Activated naive CD4-positive, alpha-beta T cell treated with anti-CD3 and anti-CD28 coated beads, Interleukin-2, amount 50 U/mL, for 24 hours (primary cell): ENCODE measurements around the gene KLC4.

Experiments
- H3K27ac Mint-ChIP-seq: one replicate; pipeline ENCODE4 v1.8.0; 2021; ENCODE audit warnings: mild to moderate bottlenecking, mixed read lengths
- H3K27me3 Mint-ChIP-seq: one replicate; pipeline ENCODE4 v1.8.0; 2021; ENCODE audit warnings: mixed read lengths
- H3K36me3 Mint-ChIP-seq: one replicate; pipeline ENCODE4 v1.8.0; 2021; ENCODE audit warnings: mixed read lengths
- H3K4me1 Mint-ChIP-seq: one replicate; pipeline ENCODE4 v1.8.0; 2021; ENCODE audit warnings: mixed read lengths
- H3K4me3 Mint-ChIP-seq: one replicate; pipeline ENCODE4 v1.8.0; 2021; ENCODE audit warnings: mild to moderate bottlenecking, mixed read lengths
- H3K9me3 Mint-ChIP-seq: one replicate; pipeline ENCODE4 v1.8.0; 2021; ENCODE audit warnings: mixed read lengths

The KLC4 gene

DNA sequence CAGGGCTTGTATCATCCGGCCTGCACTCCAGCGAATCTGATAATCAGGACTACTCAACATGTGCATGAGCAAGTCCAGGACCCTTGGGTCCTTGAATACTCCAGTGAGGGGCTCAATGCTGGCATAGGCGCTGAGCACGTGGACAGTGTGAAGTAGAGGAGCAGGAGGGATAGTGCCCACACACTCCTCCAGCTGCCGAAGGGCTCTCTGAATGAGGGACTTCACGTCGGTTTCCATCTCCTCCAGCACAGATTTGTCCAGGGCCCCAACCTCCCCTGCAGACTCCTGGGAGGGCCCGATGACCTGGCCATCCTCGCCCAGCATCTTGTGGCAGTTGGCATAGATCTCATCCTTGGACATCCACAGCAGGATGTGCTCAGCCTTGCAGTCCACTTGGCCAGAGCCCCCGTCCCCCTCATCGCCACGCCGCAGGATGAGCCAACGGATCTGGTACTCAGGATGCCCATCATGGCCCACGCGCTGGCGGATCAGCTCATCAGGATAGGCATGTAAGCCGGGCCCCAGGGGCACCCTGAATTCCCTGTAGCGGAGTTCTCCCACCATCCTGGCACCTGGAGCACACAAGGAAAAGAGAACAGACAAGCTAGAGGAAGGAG lies 7.1 kb upstream of the KLC4 start:
- peak overlapping the region; percentile 97 for H3K27ac Mint-ChIP-seq
- H3K9me3 Mint-ChIP-seq, result no peaks in the 10 kb centered on the region
- peak overlapping the region; percentile 96 for H3K4me3 Mint-ChIP-seq
- no peaks in the 10 kb centered on the region for H3K27me3 Mint-ChIP-seq
- H3K4me1 Mint-ChIP-seq, result peaks cover 44% of the 10 kb centered on the region
- H3K36me3 Mint-ChIP-seq, result peaks cover 5% of the 10 kb centered on the region

DNA sequence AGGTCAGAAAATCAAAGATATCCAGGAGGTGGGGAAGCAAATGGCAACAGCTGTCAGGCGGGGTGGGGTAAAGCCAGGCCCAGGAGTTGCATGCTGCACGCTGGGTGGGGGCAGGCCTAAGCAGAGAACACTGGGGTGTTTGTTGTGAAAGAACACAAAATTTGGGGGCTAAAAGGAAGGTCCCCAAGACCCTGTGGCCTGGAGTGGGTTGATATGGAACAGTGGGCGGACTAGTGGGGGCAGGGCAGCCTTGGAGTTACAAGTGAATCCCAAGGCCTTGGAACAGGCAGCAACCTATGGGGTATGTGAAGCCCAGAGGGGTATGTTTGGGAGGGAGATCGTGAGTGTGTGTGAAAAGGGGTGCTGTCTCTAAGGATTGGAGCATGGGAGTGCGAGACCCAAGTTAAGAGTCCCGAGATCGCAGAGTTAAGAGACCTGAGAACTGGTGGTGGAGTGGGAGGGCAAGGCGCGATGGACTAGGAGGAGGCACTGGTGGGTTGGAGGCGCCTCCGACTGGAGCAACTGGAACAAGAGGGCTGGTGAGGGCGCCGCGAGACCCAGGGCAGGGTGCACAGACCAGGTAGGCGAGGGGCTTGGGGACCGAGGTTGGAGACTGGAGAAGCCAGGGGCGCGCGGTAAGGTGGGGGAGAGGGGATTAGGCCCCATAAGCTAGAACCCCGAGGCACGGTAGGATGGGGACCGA lies 6.4 kb upstream of the KLC4 start:
- H3K27ac Mint-ChIP-seq, result peak overlapping the region; percentile 97
- H3K4me3 Mint-ChIP-seq, result peak overlapping the region; percentile 96
- peaks cover 49% of the 10 kb centered on the region for H3K4me1 Mint-ChIP-seq
- no peaks in the 10 kb centered on the region for H3K27me3 Mint-ChIP-seq
- H3K36me3 Mint-ChIP-seq, result peaks cover 5% of the 10 kb centered on the region
- no peaks in the 10 kb centered on the region for H3K9me3 Mint-ChIP-seq

GRCh38 chr6:43053545-43054205 lies 5.8 kb upstream of the KLC4 start, which contains the start of gene CUL7:
Gene CUL7 (minus strand): TSS chr6:43053851. CDS start chr6:43052788, 1,063 bp downstream.
- no peaks in the 10 kb centered on the region for H3K9me3 Mint-ChIP-seq
- H3K36me3 Mint-ChIP-seq, result peaks cover 5% of the 10 kb centered on the region
- H3K4me3 Mint-ChIP-seq, result peak within 1 kb of the TSS; percentile 96
- no peaks in the 10 kb centered on the region for H3K27me3 Mint-ChIP-seq
- peaks cover 55% of the 10 kb centered on the region for H3K4me1 Mint-ChIP-seq
- H3K27ac Mint-ChIP-seq, result peak within 1 kb of the TSS; percentile 97

- peaks cover 4% of the 10 kb centered on the region for H3K36me3 Mint-ChIP-seq
Measured at GRCh38 chr6:43054206-43054943, 5.1 kb upstream of the KLC4 start.

GRCh38 chr6:43055966-43056365 lies 3.5 kb upstream of the KLC4 start:
- no peaks in the 10 kb centered on the region for H3K27me3 Mint-ChIP-seq
- H3K4me3 Mint-ChIP-seq, result no peak overlapping the region
- no peaks in the 10 kb centered on the region for H3K9me3 Mint-ChIP-seq
- H3K27ac Mint-ChIP-seq, result peak overlapping the region; percentile 51
- peaks cover 65% of the 10 kb centered on the region for H3K4me1 Mint-ChIP-seq
- H3K36me3 Mint-ChIP-seq, result peaks cover 2% of the 10 kb centered on the region

More at GRCh38 chr6:43054206-43054943, 5.1 kb upstream of the KLC4 start:
- no peaks in the 10 kb centered on the region for H3K9me3 Mint-ChIP-seq
- no peaks in the 10 kb centered on the region for H3K27me3 Mint-ChIP-seq
- peak overlapping the region; percentile 96 for H3K4me3 Mint-ChIP-seq
- H3K4me1 Mint-ChIP-seq, result peaks cover 58% of the 10 kb centered on the region
- peak overlapping the region; percentile 96 for H3K27ac Mint-ChIP-seq

DNA sequence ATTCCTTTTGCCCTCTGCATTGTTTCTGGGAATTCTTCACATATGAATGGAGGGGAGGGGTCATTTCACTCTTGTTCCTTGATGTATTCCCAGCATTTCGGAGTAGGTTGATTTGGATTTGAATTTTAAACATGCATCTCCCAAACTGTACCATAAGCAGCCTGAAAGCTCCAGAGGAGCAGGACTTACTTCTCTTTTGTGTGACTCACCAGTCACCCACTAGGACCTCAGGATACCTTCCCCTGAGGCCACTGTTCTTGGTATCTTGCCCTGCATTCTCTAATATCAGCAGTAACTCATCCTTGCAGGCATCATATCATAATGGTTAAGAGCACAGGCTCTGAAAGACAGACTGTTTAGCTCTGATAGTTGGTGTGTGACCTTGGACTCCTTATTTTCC lies 900 bp upstream of the KLC4 start:
- peaks cover 48% of the 10 kb centered on the region for H3K4me1 Mint-ChIP-seq
- H3K9me3 Mint-ChIP-seq, result no peaks in the 10 kb centered on the region
- H3K27ac Mint-ChIP-seq, result peak overlapping the region; percentile 24
- H3K4me3 Mint-ChIP-seq, result peak overlapping the region; percentile 96
- H3K27me3 Mint-ChIP-seq, result no peaks in the 10 kb centered on the region
- H3K36me3 Mint-ChIP-seq, result peaks cover 2% of the 10 kb centered on the region

DNA sequence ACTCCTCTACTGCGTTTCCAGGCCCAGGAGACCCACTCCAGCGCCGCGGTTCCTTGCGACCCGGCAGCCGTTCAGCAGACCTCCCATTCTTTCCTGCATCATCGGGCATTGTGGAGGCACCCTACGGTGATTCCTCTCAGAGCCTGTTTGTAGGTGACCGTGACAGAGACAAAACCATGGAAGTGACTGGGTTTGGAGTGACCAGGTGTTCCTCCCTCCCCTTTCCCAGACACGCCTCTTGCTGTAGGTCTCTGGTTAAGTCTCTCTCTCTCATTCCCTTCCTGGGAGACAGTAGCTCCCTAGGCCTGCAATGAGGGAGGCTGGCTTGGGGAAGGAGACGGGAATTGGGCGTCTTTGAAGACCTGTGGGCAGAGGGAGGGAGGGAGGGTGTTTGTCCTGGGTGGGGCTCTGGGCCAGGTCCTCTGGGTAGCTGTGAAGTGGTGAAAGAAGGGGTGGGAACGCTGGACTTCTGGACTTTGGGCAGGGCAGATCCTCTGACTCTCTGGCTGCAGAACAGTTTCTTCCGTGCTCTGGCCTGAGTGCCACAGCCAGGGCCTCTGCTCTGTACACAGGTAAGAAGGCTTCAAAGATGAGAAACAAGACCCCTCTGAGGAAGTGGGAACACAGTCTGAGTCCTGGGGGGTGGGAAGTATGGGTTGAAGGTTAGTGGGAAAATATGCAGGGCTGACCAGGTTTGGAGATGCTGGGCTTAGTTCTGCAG lies 763 bp downstream of the KLC4 start:
- Mint-ChIP-seq H3K27ac (peak overlapping the region; percentile 99), H3K27me3 (no peaks in the 10 kb centered on the region), H3K36me3 (peaks cover 4% of the 10 kb centered on the region), H3K4me3 (peak overlapping the region; percentile 96), H3K4me1 (peaks cover 41% of the 10 kb centered on the region), H3K9me3 (no peaks in the 10 kb centered on the region)

- peaks cover 8% of the 10 kb centered on the region for H3K36me3 Mint-ChIP-seq
- peak overlapping the region; percentile 39 for H3K27ac Mint-ChIP-seq
- no peaks in the 10 kb centered on the region for H3K27me3 Mint-ChIP-seq
- peak overlapping the region; percentile 96 for H3K4me3 Mint-ChIP-seq
- H3K4me1 Mint-ChIP-seq, result peaks cover 37% of the 10 kb centered on the region
- H3K9me3 Mint-ChIP-seq, result no peaks in the 10 kb centered on the region
Measured at GRCh38 chr6:43060755-43061633, 1.6 kb downstream of the KLC4 start.

GRCh38 chr6:43061861-43062260 lies 2.4 kb downstream of the KLC4 start:
- peak overlapping the region; percentile 28 for H3K4me3 Mint-ChIP-seq
- no peak overlapping the region for H3K27ac Mint-ChIP-seq
- peaks cover 6% of the 10 kb centered on the region for H3K36me3 Mint-ChIP-seq

DNA sequence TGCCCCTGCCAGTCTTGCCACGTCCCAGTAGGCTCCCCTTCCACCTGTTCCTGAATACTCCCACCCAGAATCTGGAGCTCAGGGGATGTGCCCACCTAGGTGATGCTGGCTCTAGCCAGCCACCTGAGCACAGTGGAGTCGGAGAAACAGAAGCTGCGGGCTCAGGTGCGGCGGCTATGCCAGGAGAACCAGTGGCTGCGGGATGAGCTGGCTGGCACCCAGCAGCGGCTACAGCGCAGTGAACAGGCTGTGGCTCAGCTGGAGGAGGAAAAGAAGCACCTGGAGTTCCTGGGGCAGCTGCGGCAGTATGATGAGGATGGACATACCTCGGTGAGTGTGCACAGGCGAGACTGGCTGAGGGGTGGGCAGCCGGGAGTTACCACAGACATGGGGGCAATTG lies 3.4 kb downstream of the KLC4 start:
- Mint-ChIP-seq H3K9me3 (no peaks in the 10 kb centered on the region), H3K4me3 (no peak overlapping the region), H3K36me3 (peaks cover 6% of the 10 kb centered on the region), H3K27me3 (no peaks in the 10 kb centered on the region), H3K4me1 (peaks cover 31% of the 10 kb centered on the region), H3K27ac (no peak overlapping the region)

More at GRCh38 chr6:43061861-43062260, 2.4 kb downstream of the KLC4 start:
- Mint-ChIP-seq H3K4me1 (peaks cover 33% of the 10 kb centered on the region), H3K27me3 (no peaks in the 10 kb centered on the region), H3K9me3 (no peaks in the 10 kb centered on the region)

DNA sequence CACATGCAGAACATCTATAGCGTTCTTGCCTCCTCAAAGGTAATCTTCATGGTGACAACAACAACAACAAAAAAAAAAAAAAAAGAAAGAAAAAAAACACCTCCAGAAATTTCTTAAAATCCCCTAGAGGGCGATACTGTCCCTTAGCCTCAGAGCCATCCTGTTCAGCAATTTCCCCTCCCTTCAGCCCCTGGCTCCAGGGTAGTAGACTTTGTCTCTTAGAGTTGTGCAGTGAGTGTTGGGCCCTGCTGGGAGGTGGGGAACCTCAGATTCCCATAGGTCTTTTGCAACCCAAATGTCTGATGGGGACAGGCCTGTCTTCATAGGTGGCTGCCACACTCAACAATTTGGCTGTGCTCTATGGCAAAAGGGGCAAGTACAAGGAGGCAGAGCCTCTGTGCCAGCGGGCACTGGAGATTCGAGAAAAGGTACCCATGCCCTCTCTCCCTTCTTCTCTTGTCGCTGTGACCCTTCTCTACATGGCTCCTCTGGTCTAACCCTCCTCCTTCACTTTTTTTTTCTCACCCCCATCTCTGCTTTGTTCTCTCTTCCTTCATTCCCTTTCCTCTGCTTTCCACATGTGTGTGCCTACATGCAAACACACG lies 10.7 kb downstream of the KLC4 start:
- Mint-ChIP-seq H3K4me3 (no peak overlapping the region), H3K27ac (no peak overlapping the region)

DNA sequence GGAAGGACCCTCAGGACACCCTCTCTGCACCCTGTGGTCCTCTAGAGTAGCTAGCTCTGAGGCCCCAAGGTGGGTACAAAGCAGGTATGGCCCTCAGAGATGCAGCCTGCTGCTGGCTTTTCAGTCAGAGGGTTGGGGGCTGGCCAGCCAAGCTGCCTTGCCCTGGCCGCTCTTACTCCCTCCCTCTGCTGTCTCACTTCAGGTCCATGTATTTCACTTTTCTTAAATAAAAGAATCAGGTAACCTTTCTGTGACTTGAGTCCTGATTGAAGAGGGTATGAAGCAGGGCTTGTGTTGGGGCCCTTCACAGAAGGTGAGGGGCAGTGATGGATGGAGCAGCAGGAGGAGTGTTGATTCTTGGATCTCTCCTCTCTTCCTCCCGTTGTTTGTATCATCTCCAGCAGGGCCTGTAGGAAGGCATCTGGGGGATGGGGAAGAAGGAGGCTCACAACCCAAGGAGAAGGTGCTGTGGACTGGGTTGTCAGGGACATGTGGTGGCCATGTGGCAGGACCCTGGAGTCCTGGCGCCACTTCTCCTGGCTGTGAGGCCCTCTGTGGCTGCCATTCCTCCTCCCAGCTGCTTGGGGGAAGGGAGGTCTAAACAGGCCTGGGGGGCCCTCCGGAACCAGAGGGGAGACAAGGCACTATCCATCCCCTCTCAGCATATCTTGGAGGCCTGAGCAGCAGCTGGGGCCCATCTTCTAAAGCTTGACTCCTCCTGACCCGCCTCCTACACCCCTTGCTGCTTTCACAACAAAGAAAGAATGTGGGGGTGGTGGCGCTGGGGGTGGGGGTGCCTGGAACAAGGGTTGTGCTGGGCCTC lies 15.6 kb downstream of the KLC4 start:
- H3K36me3 Mint-ChIP-seq, result peaks cover 14% of the 10 kb centered on the region
- H3K27me3 Mint-ChIP-seq, result peaks cover 5% of the 10 kb centered on the region
- H3K4me3 Mint-ChIP-seq, result peak overlapping the region; percentile 69
- H3K9me3 Mint-ChIP-seq, result no peaks in the 10 kb centered on the region
- H3K4me1 Mint-ChIP-seq, result no peaks in the 10 kb centered on the region
- H3K27ac Mint-ChIP-seq, result no peak overlapping the region

More for the DNA sequence above, 10.7 kb downstream of the KLC4 start:
- no peaks in the 10 kb centered on the region for H3K27me3 Mint-ChIP-seq
- H3K9me3 Mint-ChIP-seq, result no peaks in the 10 kb centered on the region
- H3K4me1 Mint-ChIP-seq, result no peaks in the 10 kb centered on the region
- H3K36me3 Mint-ChIP-seq, result peaks cover 19% of the 10 kb centered on the region
